ENCODE measurements around the gene STBD1.
"Not testable (repeated sequence)": the region's sequence is repeated elsewhere in the genome, so short reads cannot be mapped to it uniquely, and the experiment has no call there.

The STBD1 gene

DNA sequence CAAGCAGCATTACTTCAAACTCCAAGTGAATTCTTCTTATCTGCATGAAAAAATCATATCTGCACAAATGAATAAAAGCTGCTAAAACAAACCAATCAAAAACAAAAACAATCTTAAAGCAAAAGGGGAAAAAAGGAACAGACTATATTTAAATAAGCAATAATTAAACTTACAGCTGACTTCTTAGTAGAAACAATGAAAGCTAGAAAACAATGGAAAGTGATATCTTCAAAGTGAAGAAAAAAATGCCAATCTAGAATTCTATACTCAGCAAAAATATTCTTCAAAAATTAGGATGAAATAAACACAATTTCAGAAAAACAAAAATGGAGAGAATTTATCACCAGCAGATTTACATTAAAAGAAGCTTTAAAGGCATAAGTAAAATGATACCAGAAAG is 20.0 kb downstream of the STBD1 start:
- DNase-seq: no peak

- no peak for DNase-seq
Observed at GRCh38 chr4:76334885-76335284, 28.4 kb downstream of the STBD1 start.

DNA sequence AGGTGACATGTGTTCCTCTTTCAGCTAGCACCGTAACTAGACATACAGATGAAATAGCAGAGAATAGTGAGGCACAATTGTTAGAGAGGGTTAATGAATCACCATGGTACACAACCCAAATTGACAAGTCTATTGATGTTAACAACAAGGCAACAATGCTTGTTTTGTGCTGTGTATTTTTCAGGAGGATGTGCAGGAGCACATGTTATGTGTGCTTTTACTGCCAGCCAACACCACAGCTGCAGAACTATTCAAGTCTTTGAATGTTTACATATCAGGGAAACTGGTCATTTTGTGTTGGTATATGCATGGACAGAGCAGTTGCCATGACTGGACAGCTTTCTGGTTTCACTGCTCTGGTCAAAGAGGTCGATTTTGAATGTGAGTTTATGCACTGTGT is 32.8 kb downstream of the STBD1 start:
- DNase-seq: no peak

DNA sequence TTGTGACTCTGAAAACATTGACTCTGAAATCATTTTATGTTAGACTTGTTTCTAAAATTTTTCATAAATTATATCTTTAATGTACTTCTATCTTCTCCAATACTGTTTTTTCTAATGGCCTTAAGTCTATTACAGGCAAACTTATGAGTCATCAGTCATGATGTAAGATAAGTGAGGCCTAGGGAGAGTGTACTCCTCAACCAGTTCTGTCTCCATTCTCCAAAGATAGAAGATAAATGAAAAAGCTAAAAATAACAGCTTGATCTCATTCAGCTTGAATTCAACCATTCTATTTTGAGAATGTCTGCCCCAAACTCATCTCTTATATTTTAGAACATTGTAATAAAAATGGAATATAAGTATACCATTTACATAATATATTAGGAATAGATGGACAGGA is 34.5 kb downstream of the STBD1 start:
- DNase-seq: no peak

GRCh38 chr4:76342191-76342590 is 35.7 kb downstream of the STBD1 start:
- DNase-seq: no peak

GRCh38 chr4:76342803-76343202 is 36.3 kb downstream of the STBD1 start:
- DNase-seq: no peak

GRCh38 chr4:76354517-76355473 is 48.3 kb downstream of the STBD1 start:
- peak; percentile 21 for DNase-seq

- no peak for DNase-seq
Observed at GRCh38 chr4:76357981-76358380, 51.4 kb downstream of the STBD1 start.

- DNase-seq: not testable (repeated sequence)
Observed at GRCh38 chr4:76359881-76360466, 53.4 kb downstream of the STBD1 start.

All from activated CD4-positive, alpha-beta T cell treated with anti-CD3 and anti-CD28 coated beads for 48 hours (primary cell).